ENCODE results near the gene THADA.

The THADA gene

GRCh38 chr2:43418680-43419079 is 177.2 kb downstream of the THADA start:
- TF ChIP-seq TAF1 (IDR thresholded peaks at IDR 0.05; ENCODE audit: borderline replicate concordance, insufficient read depth, low read length) (no peak), FOXP2 (optimal IDR thresholded peaks at IDR 0.05; ENCODE audit: borderline replicate concordance, extremely low read depth, extremely low read length, insufficient read depth) (no peak), SIN3A (IDR thresholded peaks at IDR 0.05; ENCODE audit: borderline replicate concordance, insufficient read depth, low read length) (no peak), POLR2AphosphoS5 (IDR thresholded peaks at IDR 0.05; ENCODE audit: low read depth, low read length) (no peak)
- TF ChIP-seq, protein P1, sequence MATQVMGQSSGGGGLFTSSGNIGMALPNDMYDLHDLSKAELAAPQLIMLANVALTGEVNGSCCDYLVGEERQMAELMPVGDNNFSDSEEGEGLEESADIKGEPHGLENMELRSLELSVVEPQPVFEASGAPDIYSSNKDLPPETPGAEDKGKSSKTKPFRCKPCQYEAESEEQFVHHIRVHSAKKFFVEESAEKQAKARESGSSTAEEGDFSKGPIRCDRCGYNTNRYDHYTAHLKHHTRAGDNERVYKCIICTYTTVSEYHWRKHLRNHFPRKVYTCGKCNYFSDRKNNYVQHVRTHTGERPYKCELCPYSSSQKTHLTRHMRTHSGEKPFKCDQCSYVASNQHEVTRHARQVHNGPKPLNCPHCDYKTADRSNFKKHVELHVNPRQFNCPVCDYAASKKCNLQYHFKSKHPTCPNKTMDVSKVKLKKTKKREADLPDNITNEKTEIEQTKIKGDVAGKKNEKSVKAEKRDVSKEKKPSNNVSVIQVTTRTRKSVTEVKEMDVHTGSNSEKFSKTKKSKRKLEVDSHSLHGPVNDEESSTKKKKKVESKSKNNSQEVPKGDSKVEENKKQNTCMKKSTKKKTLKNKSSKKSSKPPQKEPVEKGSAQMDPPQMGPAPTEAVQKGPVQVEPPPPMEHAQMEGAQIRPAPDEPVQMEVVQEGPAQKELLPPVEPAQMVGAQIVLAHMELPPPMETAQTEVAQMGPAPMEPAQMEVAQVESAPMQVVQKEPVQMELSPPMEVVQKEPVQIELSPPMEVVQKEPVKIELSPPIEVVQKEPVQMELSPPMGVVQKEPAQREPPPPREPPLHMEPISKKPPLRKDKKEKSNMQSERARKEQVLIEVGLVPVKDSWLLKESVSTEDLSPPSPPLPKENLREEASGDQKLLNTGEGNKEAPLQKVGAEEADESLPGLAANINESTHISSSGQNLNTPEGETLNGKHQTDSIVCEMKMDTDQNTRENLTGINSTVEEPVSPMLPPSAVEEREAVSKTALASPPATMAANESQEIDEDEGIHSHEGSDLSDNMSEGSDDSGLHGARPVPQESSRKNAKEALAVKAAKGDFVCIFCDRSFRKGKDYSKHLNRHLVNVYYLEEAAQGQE (IDR thresholded peaks at IDR 0.05; ENCODE audit: insufficient read depth in 1 of 2, low read depth in 2 of 2, low read length in 2 of 2): no peak

DNA sequence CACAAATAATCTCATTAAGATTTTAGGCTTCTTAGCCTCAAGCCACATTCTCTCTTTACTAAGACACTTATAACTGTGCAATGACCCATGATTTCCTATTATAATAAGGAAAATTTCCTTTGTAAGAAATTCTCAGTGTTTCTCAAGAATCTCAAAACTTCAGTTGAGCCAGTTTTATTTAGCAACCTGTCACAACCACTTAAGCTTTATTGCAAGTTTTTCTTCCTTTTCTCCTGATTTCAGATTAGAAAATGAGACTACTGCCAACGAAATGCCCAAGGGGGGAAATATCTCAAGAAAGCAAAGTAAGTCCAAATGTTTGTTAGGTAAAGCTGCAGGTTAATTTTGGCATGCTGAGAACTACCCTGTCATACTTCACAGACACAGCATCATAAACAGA is 178.5 kb downstream of the THADA start:
- no peak for TF ChIP-seq TAF1 (IDR thresholded peaks at IDR 0.05; ENCODE audit: borderline replicate concordance, insufficient read depth, low read length)
- no peak for TF ChIP-seq SIN3A (IDR thresholded peaks at IDR 0.05; ENCODE audit: borderline replicate concordance, insufficient read depth, low read length)
- TF ChIP-seq, protein P1 (IDR thresholded peaks at IDR 0.05; ENCODE audit: insufficient read depth in 1 of 2, low read depth in 2 of 2, low read length in 2 of 2): no peak
- no peak for TF ChIP-seq POLR2AphosphoS5 (IDR thresholded peaks at IDR 0.05; ENCODE audit: low read depth, low read length)
- TF ChIP-seq FOXP2 (optimal IDR thresholded peaks at IDR 0.05; ENCODE audit: borderline replicate concordance, extremely low read depth, extremely low read length, insufficient read depth): no peak

DNA sequence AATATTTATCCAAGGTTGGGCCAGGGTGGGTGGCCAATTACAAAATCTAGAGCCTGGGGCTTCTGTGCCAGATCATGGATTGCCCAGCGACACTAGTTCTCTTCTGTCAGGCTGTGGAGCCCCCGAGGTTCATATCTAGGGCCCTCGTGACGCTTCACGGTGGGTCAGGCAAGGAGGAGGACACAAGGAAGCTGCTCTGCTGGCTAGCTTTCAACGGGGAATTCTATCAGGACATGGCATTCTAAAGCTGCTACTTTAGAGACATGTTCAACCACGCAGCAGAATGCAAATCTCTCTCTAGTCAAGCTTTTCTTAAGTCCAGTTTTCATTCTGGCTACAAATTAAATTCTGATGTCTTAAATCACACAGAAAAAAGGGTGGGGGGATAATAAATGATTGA is 180.2 kb downstream of the THADA start:
- TF ChIP-seq, protein P1 (IDR thresholded peaks at IDR 0.05; ENCODE audit: insufficient read depth in 1 of 2, low read depth in 2 of 2, low read length in 2 of 2): no peak

GRCh38 chr2:43414586-43415135 is 181.2 kb downstream of the THADA start:
- TF ChIP-seq, protein P1 (IDR thresholded peaks at IDR 0.05; ENCODE audit: insufficient read depth in 1 of 2, low read depth in 2 of 2, low read length in 2 of 2): no peak
- TF ChIP-seq POLR2AphosphoS5 (IDR thresholded peaks at IDR 0.05; ENCODE audit: low read depth, low read length) (no peak), SIN3A (IDR thresholded peaks at IDR 0.05; ENCODE audit: borderline replicate concordance, insufficient read depth, low read length) (no peak), FOXP2 (optimal IDR thresholded peaks at IDR 0.05; ENCODE audit: borderline replicate concordance, extremely low read depth, extremely low read length, insufficient read depth) (no peak), TAF1 (IDR thresholded peaks at IDR 0.05; ENCODE audit: borderline replicate concordance, insufficient read depth, low read length) (no peak)

DNA sequence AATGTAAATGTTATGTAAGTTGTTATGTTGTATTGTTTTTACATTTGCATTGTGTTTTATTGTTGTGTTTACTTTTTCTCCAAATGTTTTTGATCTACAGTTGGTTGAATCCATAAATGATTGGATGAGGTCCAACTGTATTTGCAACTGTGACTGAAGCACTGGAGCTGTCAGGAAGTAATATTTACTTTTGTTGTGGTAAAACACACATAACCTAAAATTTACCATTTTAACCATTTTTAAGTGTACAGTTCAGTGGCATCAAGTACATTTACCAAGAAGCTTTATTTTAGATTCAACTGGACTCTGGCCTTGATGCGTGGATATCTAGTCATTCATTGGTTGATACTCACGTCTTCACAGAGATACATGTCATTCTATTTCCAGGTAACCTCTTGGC is 181.8 kb downstream of the THADA start:
- TF ChIP-seq POLR2AphosphoS5 (IDR thresholded peaks at IDR 0.05; ENCODE audit: low read depth, low read length) (no peak), FOXP2 (optimal IDR thresholded peaks at IDR 0.05; ENCODE audit: borderline replicate concordance, extremely low read depth, extremely low read length, insufficient read depth) (no peak), SIN3A (IDR thresholded peaks at IDR 0.05; ENCODE audit: borderline replicate concordance, insufficient read depth, low read length) (no peak), TAF1 (IDR thresholded peaks at IDR 0.05; ENCODE audit: borderline replicate concordance, insufficient read depth, low read length) (no peak)
- TF ChIP-seq, protein P1 (IDR thresholded peaks at IDR 0.05; ENCODE audit: insufficient read depth in 1 of 2, low read depth in 2 of 2, low read length in 2 of 2): no peak
